Measurements from ENCODE around the gene ARNT2.
"Not testable (repeated sequence)": the region's sequence is repeated elsewhere in the genome, so short reads cannot be mapped to it uniquely, and the experiment has no call there.

ARNT2 gene

GRCh38 chr15:80491163-80491847, 87.1 kb downstream of the ARNT2 start:
- no peak for DNase-seq (ENCODE audit: low read depth)

DNA sequence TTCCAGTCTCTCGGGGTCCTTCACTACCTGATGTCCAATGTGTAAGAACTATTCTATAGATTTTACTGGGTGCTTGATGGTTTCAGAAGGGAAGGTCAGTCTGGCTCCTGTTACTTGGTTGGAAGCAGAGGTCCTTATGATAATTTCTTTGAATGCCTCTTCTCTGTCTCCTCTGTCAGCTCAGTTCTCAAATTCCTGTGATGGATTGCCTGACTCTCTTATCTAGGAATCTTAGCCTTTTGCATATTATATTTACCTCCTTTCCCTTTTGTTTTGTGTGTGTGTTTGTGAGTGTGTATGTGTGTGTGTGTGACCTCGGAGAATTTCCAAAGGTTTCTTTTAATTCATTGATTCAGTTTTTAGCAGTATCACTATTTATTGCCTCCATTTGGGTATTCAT, 88.2 kb downstream of the ARNT2 start:
- no peak for DNase-seq (ENCODE audit: low read depth)

DNA sequence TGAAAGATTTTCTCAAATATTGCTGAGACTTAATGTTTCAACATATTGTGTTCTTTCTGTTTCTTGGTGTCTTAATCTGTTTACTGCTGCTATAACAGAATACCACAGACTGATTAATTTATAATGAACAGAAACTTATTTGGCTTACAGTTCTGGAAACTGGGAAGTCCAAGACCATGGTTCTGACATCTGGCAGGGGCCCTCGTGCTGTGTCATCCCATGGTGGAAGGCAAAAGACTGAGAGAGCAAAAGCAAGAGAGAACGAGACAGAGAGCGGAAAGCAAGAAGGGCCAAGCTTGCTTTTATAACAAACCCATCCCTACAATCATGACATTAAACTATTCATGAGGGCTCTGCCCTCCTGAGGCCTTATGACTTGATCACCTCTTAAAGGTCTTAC, 88.7 kb downstream of the ARNT2 start:
- DNase-seq (ENCODE audit: low read depth), result no peak

DNA sequence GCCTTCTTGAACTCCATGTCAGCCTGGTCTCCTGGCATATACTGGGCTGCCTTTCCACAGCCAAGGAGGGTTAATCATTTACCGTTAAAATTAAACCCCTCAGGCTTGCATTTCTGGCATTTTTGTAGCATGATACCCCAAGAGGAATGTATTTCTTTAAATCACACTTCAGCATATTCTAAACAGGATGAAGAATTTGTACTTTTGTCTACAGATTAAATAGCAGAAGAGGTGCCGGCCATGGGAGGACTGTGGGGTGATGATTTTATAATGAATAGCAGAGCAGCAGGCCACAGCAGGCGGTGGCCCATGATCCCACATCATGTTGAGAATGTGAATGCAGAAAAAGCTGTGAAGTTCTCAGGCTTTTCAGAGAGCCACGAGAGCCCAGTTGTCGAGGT, 90.2 kb downstream of the ARNT2 start:
- peak; percentile 95 for DNase-seq (ENCODE audit: low read depth)

DNA sequence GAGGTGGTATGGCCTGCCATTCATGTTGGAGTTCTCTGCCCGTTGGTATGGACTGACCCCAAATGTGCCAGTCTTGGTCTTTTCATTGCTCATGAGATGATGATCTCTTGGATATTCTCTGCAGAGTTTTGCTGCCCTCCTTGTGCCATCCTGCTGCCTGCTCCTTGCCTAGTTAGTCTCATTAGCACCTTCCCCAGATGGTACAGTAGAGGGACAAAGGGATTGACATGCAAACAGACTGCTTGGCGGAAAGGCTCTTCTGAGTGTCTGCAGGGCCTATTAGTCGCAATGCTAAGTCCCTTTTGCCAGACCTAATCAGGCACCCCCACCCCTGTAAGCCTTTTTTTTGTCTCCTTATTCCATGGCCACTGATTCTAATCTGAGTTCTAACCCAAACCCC, 90.6 kb downstream of the ARNT2 start:
- DNase-seq (ENCODE audit: low read depth), result no peak

- no peak for DNase-seq (ENCODE audit: low read depth)
Measured at GRCh38 chr15:80495401-80495942, 91.3 kb downstream of the ARNT2 start.

- DNase-seq (ENCODE audit: low read depth), result no peak
Measured at GRCh38 chr15:80496096-80496495, 91.9 kb downstream of the ARNT2 start.

DNA sequence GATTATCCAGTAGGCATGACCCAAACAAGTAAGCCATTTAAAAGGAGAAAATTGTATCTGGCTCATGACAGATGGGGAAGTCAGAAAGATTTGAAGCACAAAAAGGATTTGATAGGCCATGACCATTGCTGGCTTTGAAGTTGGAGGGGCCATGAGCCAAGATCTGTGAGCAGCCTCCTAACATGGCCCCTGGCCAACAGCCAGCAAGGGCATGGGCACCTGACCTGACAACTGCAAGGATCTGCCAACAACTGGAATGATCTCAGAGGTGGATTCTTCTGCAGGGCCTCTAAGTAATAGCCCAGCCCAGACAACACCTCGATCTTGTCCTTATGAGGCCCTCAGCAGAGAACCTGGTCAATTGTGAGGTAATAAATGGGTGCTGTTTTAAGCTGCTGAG, 93.0 kb downstream of the ARNT2 start:
- no peak for DNase-seq (ENCODE audit: low read depth)

GRCh38 chr15:80498652-80499051, 94.5 kb downstream of the ARNT2 start:
- no peak for DNase-seq (ENCODE audit: low read depth)

GRCh38 chr15:80500021-80500420, 95.8 kb downstream of the ARNT2 start:
- DNase-seq (ENCODE audit: low read depth), result no peak

GRCh38 chr15:80501476-80501875, 97.3 kb downstream of the ARNT2 start:
- DNase-seq (ENCODE audit: low read depth), result no peak

DNA sequence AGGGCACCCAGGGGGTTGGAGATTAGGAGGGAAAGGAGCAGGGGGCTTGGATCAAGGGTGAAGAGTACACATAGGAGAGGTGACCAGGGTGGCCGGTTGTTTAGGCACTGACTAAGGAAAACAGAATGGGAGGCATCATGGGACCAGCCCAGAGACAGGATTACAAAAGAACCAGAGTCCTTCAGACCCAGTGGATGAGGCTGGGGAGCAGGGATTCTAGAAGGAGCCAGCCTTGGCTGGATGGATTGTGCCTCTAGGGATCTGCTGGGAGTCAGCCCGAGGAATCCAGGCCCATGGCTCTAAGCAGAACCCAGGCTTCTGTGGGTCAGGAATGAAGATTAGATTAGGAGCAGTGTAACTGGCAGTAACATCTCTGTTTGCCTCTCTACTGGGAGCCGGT, 98.6 kb downstream of the ARNT2 start:
- no peak for DNase-seq (ENCODE audit: low read depth)

DNA sequence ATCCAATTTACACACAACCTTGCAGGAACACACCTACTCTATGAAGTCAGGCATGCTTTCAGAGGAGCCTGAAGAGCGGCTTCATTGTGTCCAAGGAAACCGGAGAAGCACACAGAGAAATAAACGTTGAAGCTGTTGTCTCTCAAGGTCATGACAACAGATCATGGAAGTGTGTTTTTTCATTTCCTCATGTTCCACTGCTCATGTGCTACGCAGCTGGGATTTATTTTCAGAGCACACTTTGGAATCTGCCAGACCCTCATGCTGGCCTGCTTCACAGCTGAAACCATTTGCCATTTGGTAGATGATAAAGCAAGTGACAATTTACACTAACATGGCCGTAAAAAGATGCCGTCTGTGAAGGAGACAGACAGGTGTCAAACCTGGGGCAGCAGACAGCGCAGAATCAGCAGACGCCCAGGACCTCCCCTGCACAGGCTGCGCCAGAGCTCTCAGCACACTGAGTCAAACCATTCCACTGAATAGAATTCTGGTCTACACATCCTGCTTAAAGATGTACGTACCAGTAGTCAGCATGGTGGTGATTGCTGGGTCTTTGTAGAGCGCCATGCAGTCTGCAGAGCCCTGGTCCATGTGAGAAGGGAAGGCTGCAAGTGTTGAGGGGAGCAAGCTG, 99.3 kb downstream of the ARNT2 start:
- DNase-seq (ENCODE audit: low read depth), result no peak

GRCh38 chr15:80504931-80505330, 100.7 kb downstream of the ARNT2 start:
- no peak for DNase-seq (ENCODE audit: low read depth)

DNA sequence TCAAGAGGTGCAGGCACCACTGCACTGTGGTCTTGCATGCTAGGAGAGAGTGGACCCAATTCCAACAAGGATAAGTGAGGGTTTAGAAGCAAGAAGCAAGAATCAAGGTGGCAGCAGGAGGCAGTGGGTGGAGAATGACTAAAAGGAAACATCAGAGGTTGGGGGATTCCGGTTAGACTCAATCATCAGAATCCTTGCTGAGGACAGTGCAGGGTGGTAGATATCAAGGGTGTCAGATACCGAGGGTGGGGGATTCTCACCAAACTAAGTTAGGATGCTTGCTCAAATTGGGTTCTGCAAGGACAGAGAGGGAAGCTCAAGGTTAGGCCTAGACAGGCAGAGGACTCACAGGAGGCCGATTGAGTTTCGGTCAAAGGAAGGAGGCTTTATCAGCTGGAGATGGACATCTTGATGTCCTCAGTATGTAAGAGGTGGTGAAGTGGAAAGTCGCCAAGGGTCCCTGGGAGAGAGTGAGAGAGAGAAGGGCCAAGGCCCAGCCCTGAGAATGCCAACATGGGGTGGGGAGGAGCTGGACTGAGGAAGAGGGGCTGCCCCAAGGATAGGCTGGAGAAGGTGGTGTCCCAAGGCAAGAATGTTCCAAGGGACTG, 102.2 kb downstream of the ARNT2 start:
- no peak for DNase-seq (ENCODE audit: low read depth)

- DNase-seq (ENCODE audit: low read depth), result no peak
Measured at GRCh38 chr15:80507131-80507530, 102.9 kb downstream of the ARNT2 start.

- peak; percentile 85 for DNase-seq (ENCODE audit: low read depth)
Measured at GRCh38 chr15:80507638-80508316, 103.6 kb downstream of the ARNT2 start.

GRCh38 chr15:80508783-80509182, 104.6 kb downstream of the ARNT2 start:
- no peak for DNase-seq (ENCODE audit: low read depth)

DNA sequence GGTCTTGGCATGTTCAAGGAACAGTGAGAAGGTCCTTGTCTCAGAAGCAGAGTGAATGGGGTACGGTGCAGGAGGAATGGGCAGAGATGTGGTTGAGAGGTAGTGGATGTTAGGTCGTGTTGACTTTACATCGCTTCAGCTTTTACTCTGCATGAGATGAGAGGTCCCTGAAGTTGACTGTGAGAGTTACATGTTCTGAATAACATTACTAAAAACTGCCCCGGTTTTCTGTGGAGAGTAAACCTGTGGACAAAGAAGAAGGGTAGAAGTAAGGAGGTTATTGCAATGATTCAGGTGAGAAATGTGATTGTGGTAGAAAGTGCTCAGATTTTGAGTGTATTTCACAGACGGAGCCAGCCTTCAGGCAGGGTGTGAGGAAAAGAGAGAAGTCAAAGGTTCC, 105.6 kb downstream of the ARNT2 start:
- no peak for DNase-seq (ENCODE audit: low read depth)

DNA sequence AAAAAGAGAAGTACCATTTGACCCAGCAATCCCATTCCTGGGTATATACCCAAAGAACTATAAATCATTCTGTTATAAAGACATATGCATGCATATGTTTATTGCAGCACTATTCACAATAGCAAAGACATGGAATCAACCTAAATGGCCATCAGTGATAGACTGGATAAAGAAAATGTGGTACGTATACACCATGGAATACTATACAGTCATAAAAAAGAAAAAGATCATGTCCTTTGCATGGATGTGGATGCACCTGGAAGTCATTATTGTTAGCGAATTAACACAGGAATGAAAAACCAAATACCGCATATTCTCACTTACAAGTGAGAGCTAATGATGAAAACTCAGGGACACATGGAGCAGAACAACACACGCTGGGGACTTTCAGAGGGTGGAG, 106.8 kb downstream of the ARNT2 start:
- not testable (repeated sequence) for DNase-seq (ENCODE audit: low read depth)

- no peak for DNase-seq (ENCODE audit: low read depth)
Measured at GRCh38 chr15:80512726-80513660, 108.8 kb downstream of the ARNT2 start.
